Measurements from ENCODE around the gene LTBP3.

LTBP3 gene

GRCh38 chr11:65585396-65586246 lies 27.5 kb upstream of the LTBP3 start:
- no peak for DNase-seq (ENCODE audit: low spot score)

DNA sequence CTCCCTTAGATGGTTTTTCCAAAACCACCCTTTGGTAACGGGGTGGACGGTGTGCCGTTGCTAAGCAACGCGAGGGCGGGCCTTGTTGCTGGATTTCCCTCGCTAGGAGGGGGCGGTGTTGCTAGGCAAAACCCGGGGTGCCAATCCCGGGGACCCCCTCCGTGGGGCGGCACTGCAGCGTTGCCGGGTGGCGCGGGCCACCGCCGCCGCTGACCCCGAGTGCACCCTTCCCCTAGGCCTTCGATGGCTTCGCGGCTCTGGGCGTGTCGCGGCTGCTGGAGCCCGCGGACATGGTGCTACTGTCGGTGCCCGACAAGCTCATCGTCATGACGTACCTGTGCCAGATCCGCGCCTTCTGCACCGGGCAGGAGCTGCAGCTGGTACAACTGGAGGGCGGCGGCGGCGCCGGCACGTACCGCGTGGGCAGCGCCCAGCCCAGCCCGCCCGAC lies 26.6 kb upstream of the LTBP3 start:
- DNase-seq (ENCODE audit: low spot score), result no peak

DNA sequence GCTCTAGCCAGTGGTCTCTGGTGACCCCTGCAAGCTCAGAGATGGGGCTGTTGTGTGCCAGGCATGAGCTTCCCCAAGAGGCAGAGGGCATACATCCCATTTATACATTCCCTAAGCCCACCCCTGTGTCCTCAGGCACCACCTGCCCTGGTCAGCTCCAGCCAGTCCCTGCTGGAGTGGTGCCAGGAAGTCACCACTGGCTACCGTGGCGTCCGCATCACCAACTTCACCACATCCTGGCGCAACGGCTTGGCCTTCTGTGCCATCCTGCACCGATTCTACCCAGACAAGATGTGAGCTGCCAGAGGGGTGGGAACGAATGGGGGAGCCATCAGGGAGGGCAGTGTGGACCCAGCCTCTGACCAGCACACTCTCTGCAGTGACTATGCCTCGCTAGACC lies 25.9 kb upstream of the LTBP3 start:
- DNase-seq (ENCODE audit: low spot score), result no peak

- no peak for DNase-seq (ENCODE audit: low spot score)
These were observed 25.4 kb upstream of the LTBP3 start for GRCh38 chr11:65583589-65583988.

GRCh38 chr11:65581928-65582327 lies 23.8 kb upstream of the LTBP3 start:
- no peak for DNase-seq (ENCODE audit: low spot score)

- DNase-seq (ENCODE audit: low spot score), result no peak
These were observed 22.6 kb upstream of the LTBP3 start for GRCh38 chr11:65580756-65581155.

DNA sequence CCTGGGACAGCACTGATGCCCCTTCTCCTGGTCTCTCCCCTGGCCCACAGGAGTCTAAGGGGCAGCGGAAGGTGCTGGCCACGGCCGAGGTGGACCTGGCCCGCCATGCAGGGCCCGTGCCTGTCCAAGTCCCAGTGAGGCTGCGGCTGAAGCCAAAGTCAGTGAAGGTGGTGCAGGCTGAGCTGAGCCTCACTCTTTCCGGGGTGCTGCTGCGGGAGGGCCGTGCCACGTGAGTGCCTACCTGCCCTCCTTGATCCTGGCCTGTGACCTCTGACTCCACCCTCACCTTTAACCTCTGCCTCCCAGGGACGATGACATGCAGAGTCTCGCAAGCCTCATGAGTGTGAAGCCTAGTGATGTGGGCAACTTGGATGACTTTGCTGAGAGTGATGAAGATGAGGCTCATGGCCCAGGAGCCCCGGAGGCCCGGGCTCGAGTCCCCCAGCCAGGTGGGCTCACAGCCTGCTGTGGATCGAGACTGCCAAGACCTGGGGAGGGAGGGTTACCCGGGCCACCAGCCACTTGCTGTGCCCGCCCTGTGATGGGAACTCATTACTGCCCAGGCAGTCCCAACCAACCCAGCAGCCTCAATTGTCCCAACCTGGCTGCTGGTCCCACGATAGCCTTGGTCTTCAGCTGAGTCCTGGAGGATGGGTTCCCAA lies 22.0 kb upstream of the LTBP3 start:
- no peak for DNase-seq (ENCODE audit: low spot score)

DNA sequence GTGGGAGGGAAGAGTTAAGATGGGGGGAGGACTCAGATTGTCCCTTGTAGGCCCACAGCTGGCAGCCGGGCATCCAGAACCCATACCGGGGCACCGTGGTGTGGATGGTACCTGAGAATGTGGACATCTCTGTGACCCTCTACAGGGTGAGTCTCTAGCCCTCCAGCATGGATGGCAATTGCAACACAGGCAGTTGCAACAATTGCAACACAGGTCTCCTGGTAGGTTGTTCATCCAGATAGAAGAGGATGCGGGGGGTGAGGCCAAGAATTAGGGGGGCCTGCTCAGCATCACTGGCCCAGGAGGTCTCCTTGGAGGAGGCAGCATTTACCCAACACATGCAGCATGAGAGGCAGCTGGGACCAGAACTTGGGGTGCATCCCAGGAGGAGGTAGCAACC lies 21.1 kb upstream of the LTBP3 start:
- DNase-seq (ENCODE audit: low spot score), result no peak

DNA sequence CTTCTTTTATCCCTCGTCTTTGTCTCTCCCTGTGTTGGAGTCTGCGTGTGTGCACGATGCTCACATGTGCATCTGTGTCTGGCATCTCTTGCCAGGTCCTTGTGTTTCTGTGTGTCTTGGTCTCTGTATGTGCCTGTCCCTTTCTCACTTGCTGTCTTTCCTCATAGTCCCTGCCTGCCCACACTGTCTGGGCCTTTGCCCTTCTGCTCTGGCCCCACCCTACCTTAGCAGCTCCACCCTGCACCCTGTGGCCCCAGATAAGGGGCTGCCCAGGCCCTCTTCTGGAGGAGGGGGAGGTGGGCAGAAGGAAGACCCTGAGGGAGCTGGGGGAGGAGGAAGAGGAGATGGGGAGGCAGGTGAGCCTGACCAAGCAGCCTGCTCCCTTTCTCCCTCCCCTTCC lies 20.5 kb upstream of the LTBP3 start:
- DNase-seq (ENCODE audit: low spot score), result no peak

DNA sequence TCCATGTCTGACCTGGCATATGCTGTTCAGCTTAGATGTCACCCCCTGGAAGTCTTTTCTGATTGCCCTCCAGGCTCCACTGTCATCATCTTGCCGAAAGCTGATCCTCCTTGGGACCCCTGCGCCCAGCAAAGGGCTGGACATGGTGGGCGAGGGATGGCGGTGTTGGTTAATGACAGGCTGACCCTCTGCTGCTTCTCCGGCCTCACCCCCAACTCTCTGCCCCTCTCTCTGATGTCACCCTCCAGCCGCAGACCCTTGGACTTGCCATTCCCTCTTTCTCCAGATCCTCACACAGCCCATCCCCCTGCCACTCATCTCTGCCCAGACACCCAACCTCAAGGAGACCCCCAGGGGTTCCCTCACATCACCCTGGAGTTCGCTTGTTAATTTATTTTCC lies 20.0 kb upstream of the LTBP3 start:
- no peak for DNase-seq (ENCODE audit: low spot score)

DNA sequence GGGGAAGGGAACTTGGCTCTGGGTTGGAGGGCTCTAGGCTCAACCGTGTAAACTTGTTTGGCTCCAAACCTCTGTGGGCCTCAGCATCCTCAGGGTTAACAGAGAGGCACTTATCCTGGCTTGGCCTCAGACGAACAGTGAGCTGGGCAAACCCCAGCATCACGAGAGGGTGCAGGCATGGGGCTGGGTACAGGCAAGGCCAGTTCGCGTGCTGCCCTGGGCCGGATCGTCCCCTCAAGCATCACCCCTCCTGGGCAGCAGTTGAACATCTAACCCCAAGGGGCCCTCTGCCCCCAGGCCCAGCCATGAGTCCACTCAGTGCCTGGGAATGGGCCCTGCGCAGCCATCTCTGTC lies 19.6 kb upstream of the LTBP3 start:
- DNase-seq (ENCODE audit: low spot score), result no peak

GRCh38 chr11:65576867-65577755 lies 19.0 kb upstream of the LTBP3 start:
- peak; percentile 86 for DNase-seq (ENCODE audit: low spot score)

GRCh38 chr11:65576232-65576866 lies 18.2 kb upstream of the LTBP3 start:
- no peak for DNase-seq (ENCODE audit: low spot score)

GRCh38 chr11:65575568-65576231 lies 17.5 kb upstream of the LTBP3 start, which contains the start of gene EHBP1L1:
Gene EHBP1L1 (plus strand): TSS chr11:65576053. CDS start chr11:65576303, 250 bp downstream.
- DNase-seq (ENCODE audit: low spot score), result peak; percentile 73

DNA sequence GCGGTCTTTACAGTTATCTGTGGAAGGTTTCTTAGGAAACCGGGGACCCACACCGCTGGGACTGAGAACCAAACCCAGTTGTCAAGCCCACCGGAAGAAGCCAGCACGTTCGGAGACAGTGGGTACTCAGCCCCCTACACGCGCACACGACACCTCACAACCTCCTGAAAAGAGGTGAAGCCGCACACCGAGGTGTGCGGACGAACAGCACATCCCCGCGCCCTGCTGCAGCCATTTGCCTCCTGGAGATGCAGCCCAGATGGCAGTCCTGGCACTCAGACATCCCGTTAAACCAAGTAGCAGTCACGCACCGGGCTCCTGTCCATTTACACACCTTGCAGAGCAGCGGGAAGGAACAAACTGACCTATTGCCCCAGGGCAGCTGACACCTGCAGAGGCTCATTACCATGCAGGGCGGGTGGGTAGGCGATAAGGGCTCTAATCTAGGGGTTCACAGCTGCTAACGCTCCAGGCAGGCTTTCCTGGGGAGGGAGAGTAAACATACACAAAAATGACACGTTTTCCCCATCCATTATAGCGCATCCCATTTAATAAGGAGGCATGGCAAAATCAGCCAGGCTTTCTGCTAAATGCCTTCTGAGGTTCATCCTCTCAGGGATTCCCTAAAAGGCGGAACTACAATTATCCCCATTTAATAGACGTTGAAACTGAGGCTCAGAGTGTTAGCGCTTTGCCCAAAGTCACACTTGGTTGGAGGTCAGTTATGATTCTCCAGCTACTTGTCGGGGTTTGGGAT lies 16.8 kb upstream of the LTBP3 start:
- no peak for DNase-seq (ENCODE audit: low spot score)

DNA sequence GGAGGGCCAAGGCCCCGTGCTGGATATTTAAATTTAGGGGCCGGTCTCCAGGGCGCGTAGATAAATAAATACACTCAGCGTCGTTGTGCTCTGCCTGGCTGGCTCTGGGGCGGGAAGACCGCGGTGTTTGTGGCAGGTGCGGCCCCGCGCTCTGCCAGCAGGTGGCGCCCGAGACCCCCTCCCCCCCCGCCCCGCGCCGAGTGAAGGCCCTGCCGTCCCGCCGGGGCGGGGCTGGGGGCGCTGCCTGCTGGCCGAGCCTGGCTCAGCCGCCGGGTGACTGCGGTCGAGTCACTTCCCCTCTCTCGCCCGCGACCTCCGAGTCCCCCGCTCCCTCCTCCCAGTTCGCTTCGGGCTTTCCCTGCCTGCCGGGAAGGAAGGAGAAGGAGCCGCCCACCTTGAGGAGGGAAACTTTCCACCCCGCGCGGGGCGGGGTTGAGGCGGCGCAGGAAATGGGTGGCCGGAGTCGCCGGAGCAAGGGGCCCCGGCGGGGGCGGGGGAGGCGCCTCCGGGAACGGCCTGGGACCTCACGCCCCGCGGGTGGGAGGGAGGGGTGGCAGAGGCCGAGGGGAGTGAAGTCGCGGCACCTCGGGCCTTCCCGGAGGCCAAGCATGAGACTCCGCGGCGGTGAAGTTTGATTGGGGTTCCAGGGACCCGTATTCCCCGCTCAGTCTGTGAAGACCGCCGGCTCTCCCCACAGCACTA lies 16.1 kb upstream of the LTBP3 start:
- DNase-seq (ENCODE audit: low spot score), result peak; percentile 95

- no peak for DNase-seq (ENCODE audit: low spot score)
These were observed 15.4 kb upstream of the LTBP3 start for GRCh38 chr11:65573391-65574079.

DNA sequence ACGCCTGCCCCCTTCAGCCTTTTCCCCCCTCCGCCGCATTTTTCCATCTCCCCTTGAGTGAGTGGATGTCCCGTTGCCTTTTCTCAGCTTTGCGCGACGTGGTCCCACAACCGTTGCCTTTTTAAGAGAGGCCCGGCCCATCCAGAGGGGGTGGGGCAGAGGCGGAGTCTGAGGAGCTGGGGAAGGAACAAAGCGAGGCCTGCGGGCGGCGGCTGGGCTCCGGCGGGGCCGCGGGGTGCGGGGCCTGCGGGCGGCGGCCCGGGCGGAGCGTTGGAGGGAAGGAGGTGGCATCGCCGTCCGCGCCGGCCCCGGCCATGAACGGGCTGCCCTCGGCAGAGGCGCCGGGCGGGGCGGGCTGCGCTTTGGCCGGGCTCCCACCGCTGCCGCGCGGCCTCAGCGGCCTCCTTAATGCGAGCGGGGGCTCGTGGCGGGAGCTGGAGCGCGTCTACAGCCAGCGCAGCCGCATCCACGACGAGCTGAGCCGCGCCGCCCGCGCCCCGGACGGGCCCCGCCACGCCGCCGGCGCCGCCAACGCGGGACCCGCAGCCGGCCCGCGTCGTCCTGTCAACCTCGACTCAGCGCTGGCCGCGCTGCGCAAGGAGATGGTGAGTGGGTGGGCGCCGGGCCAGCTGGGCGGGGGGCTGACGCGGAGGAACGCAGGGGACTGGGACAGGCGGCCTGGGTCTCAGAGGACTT lies 14.3 kb upstream of the LTBP3 start, which contains the start of gene FAM89B:
Gene FAM89B, plus strand, starts transcription at position 183 of the 696 bp plus-strand sequence. Its CDS starts 132 bp downstream, at position 315.
- DNase-seq (ENCODE audit: low spot score), result peak; percentile 83

DNA sequence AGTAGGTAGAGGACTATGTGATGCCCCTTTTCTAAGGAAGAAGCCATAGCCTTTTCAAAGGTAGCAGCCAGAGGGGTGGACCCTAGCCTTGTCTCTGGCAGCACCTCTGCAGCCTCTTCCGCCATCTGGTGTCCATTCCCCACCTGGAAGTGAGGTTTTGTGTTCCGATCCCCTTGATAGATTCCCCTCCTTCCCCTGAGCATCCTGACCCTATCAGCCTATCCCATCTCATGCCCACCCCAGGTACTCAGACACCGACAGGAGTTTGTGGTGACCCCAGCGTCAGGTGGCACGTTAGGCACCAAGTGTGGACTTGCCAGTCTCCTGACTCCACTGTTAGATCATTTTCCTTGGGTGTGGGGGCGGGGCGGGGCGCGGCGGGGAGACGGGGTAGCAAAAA lies 13.8 kb upstream of the LTBP3 start:
- DNase-seq (ENCODE audit: low spot score), result no peak
